ENCODE data around the gene CPEB3.

GRCh38 chr10:92001581-92001980 is 289.3 kb downstream of the CPEB3 start:
- TF ChIP-seq, protein P1, sequence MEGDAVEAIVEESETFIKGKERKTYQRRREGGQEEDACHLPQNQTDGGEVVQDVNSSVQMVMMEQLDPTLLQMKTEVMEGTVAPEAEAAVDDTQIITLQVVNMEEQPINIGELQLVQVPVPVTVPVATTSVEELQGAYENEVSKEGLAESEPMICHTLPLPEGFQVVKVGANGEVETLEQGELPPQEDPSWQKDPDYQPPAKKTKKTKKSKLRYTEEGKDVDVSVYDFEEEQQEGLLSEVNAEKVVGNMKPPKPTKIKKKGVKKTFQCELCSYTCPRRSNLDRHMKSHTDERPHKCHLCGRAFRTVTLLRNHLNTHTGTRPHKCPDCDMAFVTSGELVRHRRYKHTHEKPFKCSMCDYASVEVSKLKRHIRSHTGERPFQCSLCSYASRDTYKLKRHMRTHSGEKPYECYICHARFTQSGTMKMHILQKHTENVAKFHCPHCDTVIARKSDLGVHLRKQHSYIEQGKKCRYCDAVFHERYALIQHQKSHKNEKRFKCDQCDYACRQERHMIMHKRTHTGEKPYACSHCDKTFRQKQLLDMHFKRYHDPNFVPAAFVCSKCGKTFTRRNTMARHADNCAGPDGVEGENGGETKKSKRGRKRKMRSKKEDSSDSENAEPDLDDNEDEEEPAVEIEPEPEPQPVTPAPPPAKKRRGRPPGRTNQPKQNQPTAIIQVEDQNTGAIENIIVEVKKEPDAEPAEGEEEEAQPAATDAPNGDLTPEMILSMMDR (IDR thresholded peaks at IDR 0.05) = no peak
- TF ChIP-seq POLR2A (IDR thresholded peaks at IDR 0.05) = no peak
